Measurements from ENCODE around the gene MPC2.
"Not testable (repeated sequence)": the region's sequence is repeated elsewhere in the genome, so short reads cannot be mapped to it uniquely, and the experiment has no call there.

Gene MPC2

GRCh38 chr1:167934426-167935215, 2.3 kb downstream of the MPC2 start:
- DNase-seq (ENCODE audit: low spot score): no peak

GRCh38 chr1:167933788-167934187, 3.1 kb downstream of the MPC2 start:
- no peak for DNase-seq (ENCODE audit: low spot score)

DNA sequence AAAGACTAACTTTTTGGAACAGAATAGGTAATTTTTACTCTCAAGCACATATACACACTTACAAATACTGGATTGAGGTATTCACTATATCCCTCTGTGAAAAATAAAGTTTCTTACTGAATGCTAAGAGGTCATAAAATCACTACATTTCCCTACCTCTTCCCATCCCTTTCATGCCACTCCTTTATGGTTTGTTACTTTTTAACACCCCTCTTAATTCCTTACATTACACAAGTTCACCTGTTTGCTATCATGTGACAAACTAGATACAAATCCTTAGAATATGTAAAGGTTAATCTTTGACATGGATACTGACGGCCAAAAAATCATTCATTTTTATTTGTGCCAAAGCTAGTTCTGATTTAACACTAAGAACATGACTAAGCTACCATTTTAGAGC, 7.1 kb downstream of the MPC2 start:
- DNase-seq (ENCODE audit: low spot score): no peak

- not testable (repeated sequence) for DNase-seq (ENCODE audit: low spot score)
These were observed 8.0 kb downstream of the MPC2 start for GRCh38 chr1:167928919-167929318.

- no peak for DNase-seq (ENCODE audit: low spot score)
These were observed 8.4 kb downstream of the MPC2 start for GRCh38 chr1:167928457-167928852.

- no peak for DNase-seq (ENCODE audit: low spot score)
These were observed 9.7 kb downstream of the MPC2 start for GRCh38 chr1:167927046-167927754.

GRCh38 chr1:167926486-167926997, 10.3 kb downstream of the MPC2 start:
- DNase-seq (ENCODE audit: low spot score): no peak

DNA sequence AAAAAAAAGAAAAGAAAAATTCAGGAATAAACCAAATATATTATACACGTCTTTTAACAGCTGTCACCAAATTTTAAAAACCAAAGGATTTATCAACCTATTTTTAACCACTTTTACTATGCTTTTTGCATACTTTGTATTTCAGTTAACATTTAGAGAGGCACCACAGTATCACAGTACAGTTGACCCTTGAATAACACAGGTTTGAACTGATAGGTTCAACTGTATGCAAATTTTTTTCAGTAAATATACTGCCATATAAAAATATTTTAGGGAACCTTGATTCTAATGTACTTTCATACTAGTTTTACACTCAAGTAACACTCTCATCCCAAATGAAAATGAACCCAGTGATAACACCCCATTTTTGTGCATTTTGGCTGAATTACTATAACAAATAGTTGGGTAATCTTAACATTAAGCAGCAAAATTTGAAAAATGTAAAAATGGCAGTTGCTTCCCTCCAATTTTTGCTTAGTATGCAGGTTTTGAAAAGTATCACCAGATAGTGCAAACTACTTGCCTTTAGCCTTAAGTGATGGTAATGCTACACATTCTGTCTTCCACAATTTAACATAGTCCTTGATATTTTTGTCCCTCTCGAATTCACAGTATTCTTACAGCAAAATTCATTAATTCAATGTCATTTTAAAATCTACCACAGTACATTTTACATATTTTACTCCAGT, 12.2 kb downstream of the MPC2 start:
- DNase-seq (ENCODE audit: low spot score): no peak

DNA sequence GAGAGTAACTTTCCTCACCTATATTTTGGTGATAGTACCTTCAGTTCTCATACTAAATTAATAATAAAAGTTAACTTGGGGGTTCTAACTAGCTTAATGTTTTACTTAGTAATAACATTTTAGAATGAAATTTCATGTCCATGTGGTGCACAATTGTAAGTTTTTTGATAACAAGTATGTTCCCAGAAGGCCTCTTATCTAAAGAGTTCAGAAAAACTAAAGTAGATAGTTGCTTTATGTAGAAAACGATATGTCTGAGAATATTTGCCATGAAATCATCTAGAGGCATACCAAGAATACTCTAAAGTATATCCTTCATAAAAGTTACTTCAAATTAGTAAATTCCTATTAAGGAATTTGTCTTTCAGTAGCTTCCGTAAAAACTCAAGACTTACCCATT, 12.8 kb downstream of the MPC2 start:
- no peak for DNase-seq (ENCODE audit: low spot score)

- no peak for DNase-seq (ENCODE audit: low spot score)
These were observed 13.4 kb downstream of the MPC2 start for GRCh38 chr1:167923324-167924056.

DNA sequence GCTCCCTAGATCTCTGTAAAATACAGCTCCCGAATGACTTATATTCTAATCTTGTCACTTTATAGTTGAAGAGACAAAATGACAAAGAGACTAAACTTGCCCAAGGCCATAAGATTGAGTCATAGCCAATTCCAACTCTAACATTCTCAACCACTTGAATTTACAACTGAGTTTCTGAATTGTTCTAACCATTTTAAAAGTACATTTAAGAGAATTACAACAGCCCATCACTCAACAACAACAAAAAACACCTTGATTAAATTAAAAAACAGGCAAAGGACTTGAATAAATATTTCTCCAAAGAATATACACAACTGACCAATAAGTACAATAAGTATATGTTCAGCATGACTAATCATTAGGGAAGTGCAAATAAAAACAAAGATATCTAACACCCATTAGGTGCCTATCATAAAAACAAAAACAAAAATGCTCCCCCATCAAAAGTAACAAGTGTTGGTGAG, 14.2 kb downstream of the MPC2 start:
- DNase-seq (ENCODE audit: low spot score): no peak

- DNase-seq (ENCODE audit: low spot score): no peak
These were observed 14.8 kb downstream of the MPC2 start for GRCh38 chr1:167922023-167922422.

- DNase-seq (ENCODE audit: low spot score): no peak
These were observed 19.9 kb downstream of the MPC2 start for GRCh38 chr1:167916766-167917511.

DNA sequence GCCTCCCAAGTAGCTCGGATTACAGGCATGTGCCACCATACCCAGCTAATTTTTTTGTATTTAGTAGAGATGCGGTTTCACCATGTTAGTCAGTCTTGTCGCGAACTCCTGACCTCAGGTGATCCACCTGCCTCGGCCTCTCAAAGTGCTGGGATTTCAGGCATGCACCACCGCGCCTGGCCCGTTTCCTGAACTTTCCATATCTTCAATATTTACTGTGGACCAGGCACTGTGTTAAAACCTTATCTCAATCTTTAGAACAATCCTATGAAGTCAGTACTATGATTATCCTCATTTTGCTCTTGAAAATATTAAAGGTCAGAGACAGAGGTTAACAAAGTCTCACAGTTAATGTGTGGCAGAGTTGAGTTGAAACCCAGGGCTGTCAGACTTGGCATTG, 21.3 kb downstream of the MPC2 start:
- no peak for DNase-seq (ENCODE audit: low spot score)

- DNase-seq (ENCODE audit: low spot score): no peak
These were observed 22.9 kb downstream of the MPC2 start, which contains the start of gene ADCY10 for GRCh38 chr1:167913895-167914496. TSS of gene ADCY10 (minus strand) at chr1:167914134. CDS start at chr1:167905140, 8,994 bp downstream.

DNA sequence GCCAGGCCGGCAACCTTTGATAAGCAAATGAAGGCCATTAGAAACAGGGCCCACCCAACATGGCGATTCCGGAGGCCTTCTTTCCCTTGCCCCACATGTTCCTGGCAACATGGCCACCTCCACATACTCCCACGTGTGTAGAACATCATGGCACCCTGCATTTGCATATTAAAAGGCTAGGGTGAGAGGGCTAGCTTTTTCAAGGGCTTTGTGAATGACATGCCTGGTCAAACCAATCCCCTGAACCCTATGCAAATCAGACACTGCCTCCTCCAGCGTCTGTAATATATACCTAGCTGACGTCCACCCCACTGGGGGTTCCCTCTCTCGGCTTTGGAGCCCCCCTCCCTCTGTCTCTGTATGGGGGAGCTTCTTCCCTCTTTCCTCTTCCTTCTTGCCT, 24.6 kb downstream of the MPC2 start:
- no peak for DNase-seq (ENCODE audit: low spot score)

- no peak for DNase-seq (ENCODE audit: low spot score)
These were observed 25.5 kb downstream of the MPC2 start for GRCh38 chr1:167911413-167911812.

- no peak for DNase-seq (ENCODE audit: low spot score)
These were observed 26.3 kb downstream of the MPC2 start for GRCh38 chr1:167910530-167910929.

DNA sequence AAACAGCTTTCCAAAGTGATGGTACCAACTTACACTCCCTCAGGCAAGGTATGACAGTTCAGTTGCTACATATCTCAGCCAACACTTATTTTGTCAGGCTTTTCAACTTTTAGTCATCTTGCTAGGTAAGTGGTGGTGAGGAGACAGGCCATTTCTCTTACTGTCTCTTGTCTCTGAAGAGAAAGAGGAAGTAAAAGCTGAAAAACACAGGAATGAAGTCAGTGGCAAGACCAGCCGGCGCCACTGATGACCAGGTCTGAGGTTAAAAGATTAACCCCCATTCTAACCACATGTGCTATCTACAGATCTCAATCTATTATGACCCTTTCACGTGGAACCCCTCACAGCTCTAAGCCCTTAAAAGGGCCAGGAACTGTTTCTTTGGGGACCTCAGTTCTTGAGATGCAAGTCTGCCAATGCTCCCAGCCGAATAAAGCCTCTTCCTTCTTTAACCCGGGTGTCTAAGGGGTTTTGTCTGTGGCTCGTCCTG, 27.1 kb downstream of the MPC2 start:
- DNase-seq (ENCODE audit: low spot score): no peak

GRCh38 chr1:167905671-167906070, 31.2 kb downstream of the MPC2 start:
- no peak for DNase-seq (ENCODE audit: low spot score)

GRCh38 chr1:167905182-167905581, 31.7 kb downstream of the MPC2 start:
- DNase-seq (ENCODE audit: low spot score): no peak
